AG04449 (cell line): ENCODE measurements around the gene PRKG1.

Source experiments
- CTCF ChIA-PET: fragments of 350-600 bp; formaldehyde crosslinking; extraction: SDS; loops from one replicate; lab custom pipeline; 2021; ENCODE audit warnings: antibody characterized with exemption; lab: Yijun Ruan, JAX
- POLR2A ChIA-PET: fragments of 400-600, 350-600 bp; formaldehyde crosslinking; extraction: SDS; loops from one replicate; lab custom pipeline; 2020; ENCODE audit warnings: antibody characterized with exemption, inconsistent platforms; lab: Yijun Ruan, JAX
- DNase-seq: peaks from one replicate; pipeline ENCODE4 v3.0.0-alpha.2; 2010; ENCODE audit warnings: low read depth, low spot score
- H3K4me3 ChIP-seq: 2 replicates; pipeline ENCODE4 v1.5.1; 2011; ENCODE audit warnings: low read depth, mild to moderate bottlenecking, control low read depth, low read length
- CTCF ChIP-seq: IDR thresholded peaks from one replicate; pipeline ENCODE4 v1.5.1; 2011; ENCODE audit warnings: mild to moderate bottlenecking, moderate library complexity, low read length, control low read depth, inconsistent platforms; ENCODE audit not compliant: insufficient read depth; ENCODE audit errors: missing control alignments

PRKG1 gene

GRCh38 chr10:52098130-52098529 lies 1023.8 kb downstream of the PRKG1 start:
- CTCF ChIA-PET, result no interaction called here

GRCh38 chr10:52099026-52099600 lies 1024.8 kb downstream of the PRKG1 start:
- no peak overlapping the region for H3K4me3 ChIP-seq
- CTCF ChIA-PET, result no interaction called here
- POLR2A ChIA-PET, result no interaction called here
- TF ChIP-seq CTCF, result no peak
- no peak for DNase-seq

More at GRCh38 chr10:52098130-52098529, 1023.8 kb downstream of the PRKG1 start:
- no peak overlapping the region for H3K4me3 ChIP-seq
- no peak for DNase-seq
- POLR2A ChIA-PET, result no interaction called here
- TF ChIP-seq CTCF, result no peak

GRCh38 chr10:52100011-52100547 lies 1025.8 kb downstream of the PRKG1 start:
- no peak overlapping the region for H3K4me3 ChIP-seq
- ChIA-PET POLR2A (no interaction called here), CTCF (no interaction called here)
- TF ChIP-seq CTCF, result no peak
- DNase-seq, result no peak

- no peak for TF ChIP-seq CTCF
- ChIA-PET POLR2A (no interaction called here), CTCF (no interaction called here)
- H3K4me3 ChIP-seq, result no peak overlapping the region
- no peak for DNase-seq
Observed at GRCh38 chr10:52105301-52105700, 1031.0 kb downstream of the PRKG1 start.

- ChIA-PET POLR2A (no interaction called here), CTCF (no interaction called here)
- no peak for TF ChIP-seq CTCF
- DNase-seq, result no peak
- no peak overlapping the region for H3K4me3 ChIP-seq
Observed at GRCh38 chr10:52106011-52106410, 1031.7 kb downstream of the PRKG1 start.

GRCh38 chr10:52106899-52107298 lies 1032.6 kb downstream of the PRKG1 start:
- TF ChIP-seq CTCF, result no peak
- H3K4me3 ChIP-seq, result no peak overlapping the region
- no peak for DNase-seq
- CTCF ChIA-PET, result no interaction called here
- POLR2A ChIA-PET, result no interaction called here
